HG03196 (cell line): ENCODE data around the gene EIF2S1.
"Not testable (repeated sequence)": the region's sequence is repeated elsewhere in the genome, so short reads cannot be mapped to it uniquely, and the experiment has no call there.

Experiments used
- ATAC-seq: cut with Tn5 transposase; IDR thresholded peaks from one replicate; pipeline ENCODE4 v1.9.1; 2021; ENCODE audit not compliant: unreplicated experiment

EIF2S1 gene

DNA sequence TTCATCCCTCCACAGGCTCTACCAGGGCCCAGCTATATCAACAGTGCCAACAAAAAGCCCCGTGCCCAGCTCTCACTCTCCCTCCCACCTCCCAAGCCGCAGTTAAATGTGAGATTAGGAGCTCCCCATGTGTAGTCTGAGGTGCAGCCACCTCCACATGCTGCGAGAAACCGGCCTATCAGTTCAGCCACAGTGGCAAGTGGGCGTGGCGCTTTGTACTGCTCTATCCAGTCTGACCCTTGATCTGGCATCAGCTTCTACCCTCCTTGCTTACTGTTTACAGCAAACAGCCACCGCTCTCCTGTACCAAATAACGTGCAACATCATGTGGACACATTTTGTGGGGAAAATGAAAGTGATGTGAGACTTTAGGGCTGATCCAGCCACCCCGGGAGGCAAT, 50.2 kb downstream of the EIF2S1 start:
- ATAC-seq = no peak

DNA sequence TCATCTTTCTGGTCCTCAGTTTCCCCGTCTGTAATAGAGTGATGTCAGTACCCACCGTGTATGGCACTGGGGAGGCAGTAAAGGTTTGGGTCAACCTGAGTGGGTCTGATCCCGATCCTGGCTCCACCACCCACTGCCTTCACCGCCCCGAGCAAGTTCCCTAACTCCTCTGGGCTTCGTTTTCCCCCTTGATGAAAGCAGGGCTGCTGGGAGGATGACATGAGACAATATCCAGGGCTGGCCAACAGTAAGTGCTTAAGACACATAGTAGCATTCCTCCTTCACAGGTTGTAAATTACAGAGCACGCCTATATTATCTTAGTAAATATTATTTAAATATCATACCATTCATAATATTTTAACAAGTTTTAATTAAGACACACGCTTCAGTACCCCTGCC, 51.2 kb downstream of the EIF2S1 start:
- ATAC-seq = no peak

- no peak for ATAC-seq
Observed at GRCh38 chr14:67411820-67412421, 51.8 kb downstream of the EIF2S1 start, which contains the start of gene PLEK2. PLEK2 (minus strand) TSS chr14:67412165; CDS start chr14:67412059, 106 bp downstream.

GRCh38 chr14:67413806-67414769, 54.0 kb downstream of the EIF2S1 start:
- ATAC-seq = no peak

- not testable (repeated sequence) for ATAC-seq
Observed at GRCh38 chr14:67415610-67416009, 55.5 kb downstream of the EIF2S1 start.

DNA sequence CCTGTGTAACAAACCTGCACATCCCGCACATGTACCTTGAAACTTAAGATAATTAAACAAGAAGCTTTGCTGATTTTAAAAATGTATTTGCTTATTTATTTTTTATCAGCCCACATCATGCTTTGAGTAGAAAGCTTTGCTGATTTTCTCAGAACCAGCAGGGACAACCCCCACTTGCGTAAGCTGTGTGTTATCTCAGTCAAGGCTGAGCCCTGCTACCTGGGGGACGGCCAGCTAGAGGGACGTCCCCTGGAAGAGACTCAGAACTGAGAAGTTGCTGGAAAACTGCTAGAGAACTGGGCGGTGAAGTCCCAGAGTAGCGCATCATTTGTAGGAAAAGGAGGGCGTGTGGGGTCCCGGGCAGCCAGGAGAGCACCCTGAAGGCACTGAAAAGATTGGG, 56.0 kb downstream of the EIF2S1 start:
- ATAC-seq = no peak

GRCh38 chr14:67416810-67417209, 56.7 kb downstream of the EIF2S1 start:
- ATAC-seq = no peak

- ATAC-seq = no peak
Observed at GRCh38 chr14:67417633-67418032, 57.5 kb downstream of the EIF2S1 start.

- ATAC-seq = no peak
Observed at GRCh38 chr14:67418401-67419191, 58.5 kb downstream of the EIF2S1 start.

DNA sequence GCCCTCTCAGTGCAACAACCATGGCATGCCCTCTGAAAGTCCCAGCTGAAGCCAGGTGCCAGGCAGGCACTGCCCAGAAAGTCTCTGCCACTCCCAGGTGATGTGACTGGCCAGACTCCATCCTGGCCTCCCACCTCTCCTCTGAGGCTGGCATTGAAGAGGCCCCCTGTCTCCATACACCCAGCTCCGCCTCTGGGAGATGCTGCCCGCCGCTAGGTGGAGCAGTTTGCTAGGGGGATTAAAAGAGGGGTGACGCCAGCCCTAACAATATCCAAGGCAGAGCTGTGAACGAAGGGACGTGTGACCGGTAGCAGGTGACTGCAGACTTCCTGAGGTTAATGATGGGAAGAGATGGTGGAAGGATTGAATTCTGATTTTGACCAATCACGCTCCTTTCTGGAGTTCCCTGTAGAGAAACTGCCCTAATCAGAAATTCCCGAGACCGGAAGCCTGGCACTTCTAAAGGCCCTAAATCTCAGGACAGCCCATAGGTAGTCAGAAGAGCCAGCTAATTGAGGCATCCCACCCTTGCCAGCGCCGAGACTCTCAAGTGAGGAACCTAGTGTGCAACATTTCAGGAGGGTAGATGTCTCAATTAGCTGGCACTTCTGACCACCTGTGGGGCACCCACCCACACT, 60.1 kb downstream of the EIF2S1 start:
- ATAC-seq = no peak

DNA sequence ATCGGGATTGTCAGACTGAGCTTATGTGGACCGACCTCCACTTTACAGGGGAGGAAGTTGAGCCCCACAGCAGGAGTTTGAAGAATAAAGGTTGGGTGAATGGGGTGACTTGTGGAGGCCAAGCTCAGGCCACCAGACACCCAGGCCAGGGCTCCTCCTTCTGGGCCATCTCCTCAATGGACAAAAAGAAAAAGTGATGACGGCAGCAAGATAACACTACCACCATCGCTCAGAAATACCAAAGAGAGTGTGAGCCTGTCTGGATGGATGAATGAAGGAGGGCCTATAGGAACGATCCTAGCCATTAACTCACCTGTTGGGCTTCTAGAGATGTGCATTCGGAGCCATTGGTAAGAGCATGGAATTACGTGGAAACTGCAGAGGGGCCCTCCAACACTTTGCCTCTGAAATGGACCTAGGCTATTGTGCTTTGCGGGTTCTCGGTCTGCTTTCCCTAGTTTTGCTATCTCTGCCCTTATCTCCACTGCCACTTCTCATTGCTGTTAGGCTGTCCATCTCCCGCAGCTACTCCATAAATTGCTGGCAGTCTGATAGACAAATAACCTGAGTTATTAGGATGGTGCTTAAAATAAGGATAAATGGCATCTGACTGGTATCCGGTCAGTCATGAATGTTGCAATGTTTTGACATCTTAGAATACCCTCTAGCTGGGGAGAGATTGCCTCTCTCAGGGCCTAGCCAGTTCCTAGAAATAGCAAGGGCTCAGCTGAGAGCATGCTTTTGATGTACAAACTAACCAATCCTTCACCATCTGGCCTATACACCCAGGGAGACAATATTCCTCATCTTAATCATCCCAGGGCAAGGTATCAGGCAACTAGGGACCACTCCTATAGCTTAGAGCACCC, 61.5 kb downstream of the EIF2S1 start:
- ATAC-seq = no peak

GRCh38 chr14:67423424-67423823, 63.3 kb downstream of the EIF2S1 start:
- ATAC-seq = no peak

DNA sequence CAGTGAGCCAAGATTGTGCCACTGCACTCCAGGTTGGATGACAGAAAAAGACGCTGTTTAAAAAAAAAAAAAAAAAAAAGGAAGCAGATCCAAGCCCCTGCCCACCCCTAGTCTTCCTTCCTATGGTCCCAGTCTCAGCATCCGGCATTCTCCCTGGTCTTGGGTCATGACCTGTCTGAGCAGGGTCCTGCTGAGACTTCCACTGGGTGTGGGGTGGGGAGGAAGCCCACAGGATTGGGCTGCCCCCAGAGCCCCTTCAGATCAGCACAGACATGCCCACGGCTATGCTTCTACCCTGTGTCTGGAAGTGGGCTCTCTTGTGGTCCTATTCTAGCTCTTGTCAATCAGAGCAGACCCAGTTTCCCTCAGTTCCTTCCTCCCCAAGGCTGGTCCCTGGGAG, 64.4 kb downstream of the EIF2S1 start:
- no peak for ATAC-seq

- ATAC-seq = no peak
Observed at GRCh38 chr14:67425608-67426007, 65.5 kb downstream of the EIF2S1 start.

- ATAC-seq = no peak
Observed at GRCh38 chr14:67426161-67426560, 66.0 kb downstream of the EIF2S1 start.

DNA sequence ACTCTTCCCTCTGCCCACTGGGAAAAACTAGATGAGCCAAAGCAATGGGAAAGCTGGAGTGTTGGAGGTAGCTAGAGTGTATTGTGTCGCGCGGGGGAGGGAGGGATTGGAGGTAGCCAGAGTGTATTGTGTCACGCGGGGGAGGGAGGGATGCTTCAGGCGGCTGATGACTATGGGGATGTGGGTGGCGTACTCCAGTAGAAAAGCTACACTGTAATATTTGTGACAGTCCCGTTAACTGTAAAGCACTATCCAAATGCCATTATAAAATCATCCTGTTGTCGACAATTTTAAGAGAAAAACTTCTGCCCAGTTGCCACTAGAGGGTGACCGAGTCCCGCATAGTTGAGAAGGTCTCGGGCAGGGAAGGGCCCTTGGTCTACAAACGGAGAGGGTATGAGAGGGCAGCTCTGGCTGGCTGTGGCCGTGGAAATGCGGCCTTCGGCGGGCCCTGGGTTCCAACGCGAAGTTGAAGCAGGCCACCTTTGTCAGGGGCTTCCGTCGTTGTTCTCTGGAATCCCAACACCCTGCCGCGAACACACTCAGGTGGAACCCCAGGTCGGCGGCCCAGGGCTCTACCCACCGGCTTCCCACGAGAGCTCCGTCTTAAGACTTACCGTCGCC, 67.0 kb downstream of the EIF2S1 start:
- no peak for ATAC-seq

DNA sequence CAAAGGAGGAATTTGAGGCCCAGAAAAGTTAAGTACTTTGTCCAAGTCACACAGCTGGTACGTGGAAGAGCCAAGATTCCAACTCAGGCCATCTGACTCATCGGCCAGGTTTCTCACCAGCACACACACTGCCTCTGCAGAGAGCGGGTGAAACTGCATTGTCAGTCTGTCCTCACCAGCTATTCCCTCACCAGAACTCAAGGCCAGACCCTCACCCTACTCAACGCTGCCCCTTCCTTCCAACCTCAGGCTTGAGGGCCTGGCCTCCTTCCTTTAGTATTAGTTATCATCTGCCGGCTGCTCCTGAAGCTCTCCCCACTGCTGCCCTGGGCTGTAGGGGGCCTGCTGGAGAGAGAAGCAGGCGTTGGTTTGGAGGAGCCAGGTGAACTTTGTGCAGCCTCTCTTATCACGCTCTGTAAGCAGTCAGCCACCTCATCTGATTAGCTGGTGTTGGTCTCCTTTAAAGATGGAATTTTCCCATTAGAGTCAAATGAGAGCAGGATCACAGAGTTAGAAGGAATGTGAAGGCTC, 68.4 kb downstream of the EIF2S1 start:
- ATAC-seq = no peak

DNA sequence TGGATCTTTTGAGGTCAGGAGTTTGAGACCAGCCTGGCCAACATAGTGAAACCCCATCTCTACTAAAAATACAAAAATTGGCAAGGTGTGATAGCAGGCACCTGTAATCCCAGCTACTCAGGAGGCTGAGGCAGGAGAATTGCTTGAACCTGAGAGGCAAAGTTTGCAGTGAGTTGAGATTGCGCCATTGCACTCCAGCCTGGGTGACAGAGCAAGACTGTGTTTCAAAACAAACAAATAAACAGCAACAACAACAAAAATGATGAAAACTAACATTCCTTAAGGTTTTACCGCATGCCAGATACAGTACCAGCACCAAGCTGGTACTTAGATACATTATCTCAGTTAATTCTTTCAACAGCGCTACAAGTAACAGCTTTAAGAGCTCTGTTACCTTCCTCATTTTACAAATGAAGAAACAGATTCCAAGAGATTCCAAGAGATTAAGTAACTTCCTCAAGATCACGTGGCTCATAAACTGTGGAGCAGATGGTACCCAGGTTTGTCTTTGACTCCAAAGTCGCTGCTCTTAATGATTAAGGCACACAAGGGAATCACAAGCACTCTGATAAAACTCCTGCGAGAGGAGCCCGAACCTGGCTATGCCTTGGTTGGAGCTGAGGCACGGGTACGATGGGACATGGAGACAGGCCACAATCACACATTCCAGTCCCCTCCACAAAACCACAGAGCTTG, 69.5 kb downstream of the EIF2S1 start:
- no peak for ATAC-seq
